GM12801 (cell line): Measurements from ENCODE around the gene PRDM8.

Experiments
- CTCF ChIP-seq: IDR thresholded peaks from one replicate; pipeline ENCODE4 v1.5.1; 2011; ENCODE audit warnings: control low read depth; ENCODE audit not compliant: insufficient read length; ENCODE audit errors: extremely low read depth

The PRDM8 gene

GRCh38 chr4:80213117-80213815 lies 16.0 kb downstream of the PRDM8 start:
- no peak for TF ChIP-seq CTCF

- TF ChIP-seq CTCF = no peak
Measured at GRCh38 chr4:80215449-80216052, 18.2 kb downstream of the PRDM8 start.

GRCh38 chr4:80216100-80216761 lies 18.9 kb downstream of the PRDM8 start:
- no peak for TF ChIP-seq CTCF

GRCh38 chr4:80219301-80220025 lies 22.2 kb downstream of the PRDM8 start:
- no peak for TF ChIP-seq CTCF

- TF ChIP-seq CTCF = no peak
Measured at GRCh38 chr4:80220711-80221110, 23.4 kb downstream of the PRDM8 start.

- no peak for TF ChIP-seq CTCF
Measured at GRCh38 chr4:80221161-80221560, 23.9 kb downstream of the PRDM8 start.

- no peak for TF ChIP-seq CTCF
Measured at GRCh38 chr4:80225595-80225994, 28.3 kb downstream of the PRDM8 start.
